ENCODE measurements around the gene KRTAP10-4. TPM values are rescaled to one million over a fixed set of nuclear protein-coding genes. Genes with fewer than 3 reads are reported as not detected.

KRTAP10-4 gene
- total and polyA plus RNA-seq, 2 of the 4 experiments (the other 2 are of a cell fraction): not detected

DNA sequence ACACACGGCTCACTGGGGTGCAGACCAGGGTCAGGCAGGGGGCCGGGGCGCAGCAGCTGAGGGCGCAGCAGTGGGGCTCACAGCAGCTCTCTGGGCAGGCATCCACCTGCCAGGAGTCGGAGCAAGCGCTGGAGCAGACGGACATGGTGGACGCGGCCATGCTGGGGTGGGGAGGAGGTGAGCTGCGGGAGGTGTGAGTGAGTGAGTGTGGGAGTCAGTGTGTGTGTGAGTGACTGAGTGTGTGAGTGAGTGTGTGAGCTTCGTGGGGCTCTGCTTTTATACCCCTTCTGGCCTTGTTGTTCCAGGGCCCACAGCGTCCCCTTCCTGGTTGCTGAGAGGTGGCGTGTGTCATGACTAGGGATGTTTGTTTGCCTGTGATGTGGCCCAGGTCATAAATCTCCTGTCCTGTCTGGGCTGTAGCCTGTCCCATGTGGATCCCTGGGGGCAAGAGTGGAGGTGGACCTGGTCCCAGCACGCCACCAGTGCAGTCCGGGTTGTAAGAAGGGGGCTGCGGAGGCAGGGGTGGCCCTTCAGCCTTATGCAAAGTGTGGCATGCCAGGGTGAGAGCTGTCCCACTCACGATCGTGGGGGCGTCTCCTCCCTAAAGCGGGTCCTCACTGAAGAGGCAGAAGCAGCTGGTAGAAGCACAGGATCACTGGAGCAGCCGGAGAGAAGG lies 33.4 kb upstream of the KRTAP10-4 start, which contains the start of gene KRTAP10-1:
KRTAP10-1 (minus strand) TSS at position 205 of the 676 bp plus-strand sequence; CDS start at position 160, 45 bp downstream.
- ChIA-PET POLR2A (ENCODE audit: unreplicated experiment) (no interaction called here), CTCF (no interaction called here)
- no peaks in the 10 kb centered on the region for H3K79me1 ChIP-seq (ENCODE audit: low read depth in 1 of 2, low read length in 2 of 2)
- H2AK5ac ChIP-seq (ENCODE audit: low read depth, low read length): no peak within 1 kb of the TSS
- no peaks in the 10 kb centered on the region for H4K20me1 ChIP-seq (ENCODE audit: insufficient read depth, low read length)
- H3K14ac ChIP-seq (replicated peaks; ENCODE audit: low read depth, low read length): no peak within 1 kb of the TSS
- no TSS peak for BruUV-seq (replicated peaks)
- no peak for TF ChIP-seq SMC3 (IDR thresholded peaks at IDR 0.05; ENCODE audit: low read depth, low read length)
- TF ChIP-seq RCOR1 (IDR thresholded peaks at IDR 0.05; ENCODE audit: insufficient replicate concordance, low read length): no peak
- no peak for TF ChIP-seq MAFK (IDR thresholded peaks at IDR 0.05; ENCODE audit: low read depth, low read length)
- no peak for TF ChIP-seq BHLHE40 (IDR thresholded peaks at IDR 0.05; ENCODE audit: low read depth, low read length)
- no peak for TF ChIP-seq ELK1 (IDR thresholded peaks at IDR 0.05; ENCODE audit: borderline replicate concordance, low read depth, low read length)
- H2BK120ac ChIP-seq (ENCODE audit: low read depth, low read length): no peak within 1 kb of the TSS
- H2BK20ac ChIP-seq (ENCODE audit: low read depth, low read length): no peak within 1 kb of the TSS
- H3K4me1 ChIP-seq (ENCODE audit: control insufficient read depth, insufficient read depth, low read length): no peaks in the 10 kb centered on the region
- no peak for DNase-seq
- no peak within 1 kb of the TSS for H3K27ac ChIP-seq (ENCODE audit: insufficient read depth, low read length)
- no peak within 1 kb of the TSS for H2AFZ ChIP-seq (replicated peaks; ENCODE audit: low read length, poor library complexity)
- H3K18ac ChIP-seq (ENCODE audit: low read depth, low read length): no peak within 1 kb of the TSS
- WGBS, 2 experiments (ENCODE audit: extremely low coverage in 2 of 2, insufficient read length in 1 of 2): 46% methylated on average over 2 of the region's 21 CpGs; no CpG with 5 or more reads in 1 of the 2 experiments
- H3K9me1 ChIP-seq (ENCODE audit: insufficient read depth, low read length): no peaks in the 10 kb centered on the region
- no peak within 1 kb of the TSS for H3K4me3 ChIP-seq (ENCODE audit: insufficient read depth, low read depth, low read length)
- no peak within 1 kb of the TSS for H4K5ac ChIP-seq (ENCODE audit: low read depth, low read length)
- no peaks in the 10 kb centered on the region for H3K36me3 ChIP-seq (ENCODE audit: control insufficient read depth, insufficient read depth, low read length)
- no peak within 1 kb of the TSS for H3K23ac ChIP-seq (ENCODE audit: low read depth, low read length)
- H4K91ac ChIP-seq (ENCODE audit: insufficient read depth, low read depth, low read length): no peak within 1 kb of the TSS
- dilution Hi-C loops (cut with HindIII; ENCODE audit: low sequenced_read_pairs, unreplicated experiment) (no loop called here), in situ Hi-C loops (cut with MboI; ENCODE audit: low sequenced_read_pairs) (no loop called here), intact Hi-C loops (cut with micrococcal nuclease) (no loop called here)
- H2BK5ac ChIP-seq (ENCODE audit: low read depth, low read length, poor library complexity, severe bottlenecking): no peak within 1 kb of the TSS
- H3K27me3 ChIP-seq (ENCODE audit: control insufficient read depth, insufficient read depth, low read length): 0 out of 2 replicates have a peak, but pooled peaks cover 2% of the 10 kb centered on the region
- no peak within 1 kb of the TSS for H3K56ac ChIP-seq (ENCODE audit: extremely low read depth, insufficient read depth, low read length)
- ATAC-seq (ENCODE audit: low read depth): no peak
- no peaks in the 10 kb centered on the region; the same call in 1 of the 2 replicates for H3K9me3 ChIP-seq (ENCODE audit: control insufficient read depth, insufficient read depth, low read length)
- H2AK9ac ChIP-seq (replicated peaks; ENCODE audit: low read depth, low read length, poor library complexity): no peak within 1 kb of the TSS
- H3K4ac ChIP-seq (ENCODE audit: low read depth, low read length): no peak within 1 kb of the TSS
- H2BK15ac ChIP-seq (ENCODE audit: low read depth, low read length): no peak within 1 kb of the TSS
- H4K8ac ChIP-seq (ENCODE audit: low read depth in 2 of 2, low read length in 2 of 2): no peak within 1 kb of the TSS
- no peak within 1 kb of the TSS for H3K4me2 ChIP-seq (ENCODE audit: low read depth, low read length)
- no peak within 1 kb of the TSS for H3K9ac ChIP-seq (ENCODE audit: low read depth, low read length)

Measured in IMR-90 (cell line).